Fibroblast of pulmonary artery (primary cell): ENCODE results near the gene NOP58.
"Not testable (repeated sequence)": the region's sequence is repeated elsewhere in the genome, so short reads cannot be mapped to it uniquely, and the experiment has no call there.

Source experiments
- DNase-seq: peaks from one replicate; pipeline ENCODE4 v3.0.0-alpha.2; 2010; ENCODE audit warnings: low read depth
- H3K4me3 ChIP-seq: replicated peaks from 2 replicates; pipeline ENCODE4 v1.5.1; 2011; ENCODE audit warnings: low read depth, mild to moderate bottlenecking, control low read depth, low read length, moderate library complexity
- TF ChIP-seq, protein P1 (sequence below): IDR thresholded peaks from 2 replicates; pipeline ENCODE4 v1.5.1; 2011; ENCODE audit warnings: mild to moderate bottlenecking, control low read depth, low read length, inconsistent platforms; ENCODE audit errors: missing control alignments

NOP58 gene

DNA sequence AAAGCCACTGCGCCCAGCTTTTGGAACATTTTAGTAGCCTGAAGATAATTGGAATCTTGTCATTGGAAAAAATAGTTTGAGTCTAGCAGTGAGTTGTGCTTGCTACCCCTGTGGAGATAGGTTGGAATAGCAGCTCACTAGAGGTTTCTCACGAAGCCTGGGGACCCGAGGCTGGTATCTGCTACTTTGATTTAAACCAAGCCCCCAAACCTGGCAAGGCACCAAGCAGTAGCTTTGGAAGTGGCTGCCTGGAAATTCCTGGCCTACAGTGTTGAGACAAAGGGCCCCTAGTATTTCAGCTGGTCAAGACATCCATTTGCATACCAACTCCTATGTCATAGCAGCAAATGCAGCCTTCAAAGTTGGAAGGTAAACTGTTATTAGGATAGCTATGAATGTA, 42.1 kb downstream of the NOP58 start:
- peak; percentile 24 for DNase-seq
- H3K4me3 ChIP-seq = no peak overlapping the region
- TF ChIP-seq, protein P1, sequence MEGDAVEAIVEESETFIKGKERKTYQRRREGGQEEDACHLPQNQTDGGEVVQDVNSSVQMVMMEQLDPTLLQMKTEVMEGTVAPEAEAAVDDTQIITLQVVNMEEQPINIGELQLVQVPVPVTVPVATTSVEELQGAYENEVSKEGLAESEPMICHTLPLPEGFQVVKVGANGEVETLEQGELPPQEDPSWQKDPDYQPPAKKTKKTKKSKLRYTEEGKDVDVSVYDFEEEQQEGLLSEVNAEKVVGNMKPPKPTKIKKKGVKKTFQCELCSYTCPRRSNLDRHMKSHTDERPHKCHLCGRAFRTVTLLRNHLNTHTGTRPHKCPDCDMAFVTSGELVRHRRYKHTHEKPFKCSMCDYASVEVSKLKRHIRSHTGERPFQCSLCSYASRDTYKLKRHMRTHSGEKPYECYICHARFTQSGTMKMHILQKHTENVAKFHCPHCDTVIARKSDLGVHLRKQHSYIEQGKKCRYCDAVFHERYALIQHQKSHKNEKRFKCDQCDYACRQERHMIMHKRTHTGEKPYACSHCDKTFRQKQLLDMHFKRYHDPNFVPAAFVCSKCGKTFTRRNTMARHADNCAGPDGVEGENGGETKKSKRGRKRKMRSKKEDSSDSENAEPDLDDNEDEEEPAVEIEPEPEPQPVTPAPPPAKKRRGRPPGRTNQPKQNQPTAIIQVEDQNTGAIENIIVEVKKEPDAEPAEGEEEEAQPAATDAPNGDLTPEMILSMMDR = peak; percentile 1

DNA sequence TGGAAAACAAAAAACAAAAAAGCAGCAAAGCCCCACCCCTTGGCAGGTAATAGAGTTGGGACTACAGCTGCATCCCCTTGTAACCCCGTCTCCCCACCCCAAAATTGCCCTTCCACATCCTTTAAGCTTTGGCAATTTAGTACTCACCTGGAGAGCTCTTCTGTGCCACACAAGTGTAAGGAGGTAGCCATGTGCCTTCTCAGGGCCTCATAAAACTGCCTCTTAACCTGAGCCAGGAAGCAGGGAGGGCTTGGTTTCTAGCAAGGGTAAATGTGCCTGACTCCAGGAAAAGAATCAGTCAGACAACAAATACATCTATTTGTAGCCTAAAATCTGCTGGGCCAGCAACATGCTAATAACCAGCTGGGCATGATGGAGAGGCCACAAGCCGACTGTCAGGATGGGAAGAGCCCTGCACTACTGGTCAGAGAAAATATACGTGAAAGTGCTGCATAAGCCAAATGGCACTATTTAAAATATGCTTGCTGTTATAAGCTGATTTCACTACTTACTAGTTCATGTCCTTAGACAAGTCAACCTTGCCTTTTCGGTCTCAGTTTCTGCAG, 46.3 kb downstream of the NOP58 start:
- TF ChIP-seq, protein P1 = no peak
- DNase-seq = no peak
- H3K4me3 ChIP-seq = no peak overlapping the region

DNA sequence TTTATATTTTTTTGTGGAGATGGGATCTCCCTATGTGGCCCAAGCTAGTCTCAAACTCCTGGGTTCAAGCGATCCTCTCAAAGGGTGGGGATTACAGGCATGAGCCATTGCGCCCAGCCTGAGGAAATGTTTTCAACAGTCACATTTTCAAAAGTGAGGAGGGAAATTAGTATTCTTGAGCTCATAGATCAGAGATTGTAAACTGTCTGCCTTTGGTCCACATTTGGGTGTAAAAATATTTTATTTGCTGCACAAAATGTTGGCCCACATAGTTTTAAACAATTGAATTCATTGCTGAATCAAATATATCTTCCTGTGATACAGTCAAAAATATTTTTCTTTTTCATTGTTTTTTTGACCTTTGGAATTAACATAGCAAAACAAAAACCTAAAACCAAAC, 48.6 kb downstream of the NOP58 start:
- TF ChIP-seq, protein P1 = no peak
- DNase-seq = no peak
- H3K4me3 ChIP-seq = no peak overlapping the region

DNA sequence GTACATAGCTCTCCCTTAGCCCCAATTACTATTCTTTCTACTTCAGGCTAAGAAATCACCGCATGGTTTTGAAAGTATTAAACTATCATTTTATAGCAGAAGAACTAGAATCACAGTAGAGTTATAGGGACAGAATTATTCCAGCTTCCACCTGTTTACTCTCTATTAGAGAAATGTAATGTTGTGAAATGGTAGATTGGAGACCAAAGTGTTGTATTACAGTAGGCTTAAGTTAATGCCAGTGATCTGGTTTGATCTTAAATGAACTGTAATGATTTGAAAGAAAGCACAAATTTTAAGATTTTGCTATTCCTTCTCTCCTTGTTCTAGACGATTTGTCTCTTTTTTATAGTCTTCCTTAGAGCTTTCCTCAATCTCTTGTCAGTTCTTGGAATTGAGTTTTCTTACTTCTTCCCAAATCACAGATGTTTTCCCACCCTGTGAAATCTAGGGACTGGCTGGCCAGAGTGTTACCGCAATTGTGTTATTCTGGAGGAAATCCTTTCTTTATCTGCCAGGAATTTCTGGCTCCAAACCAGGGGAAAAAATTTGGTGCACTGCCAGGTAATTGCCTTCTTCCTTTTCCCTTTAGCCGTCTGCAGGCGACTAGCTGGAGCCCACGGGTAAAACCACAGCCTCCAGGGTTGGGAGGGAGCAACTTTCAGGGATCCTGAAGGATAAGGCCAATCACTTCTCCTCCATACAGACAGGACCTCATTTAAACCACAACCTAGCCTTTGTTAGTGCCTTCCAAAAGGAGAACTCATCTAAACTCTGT, 51.7 kb downstream of the NOP58 start:
- peak; percentile 97 for DNase-seq
- no peak overlapping the region for H3K4me3 ChIP-seq

DNA sequence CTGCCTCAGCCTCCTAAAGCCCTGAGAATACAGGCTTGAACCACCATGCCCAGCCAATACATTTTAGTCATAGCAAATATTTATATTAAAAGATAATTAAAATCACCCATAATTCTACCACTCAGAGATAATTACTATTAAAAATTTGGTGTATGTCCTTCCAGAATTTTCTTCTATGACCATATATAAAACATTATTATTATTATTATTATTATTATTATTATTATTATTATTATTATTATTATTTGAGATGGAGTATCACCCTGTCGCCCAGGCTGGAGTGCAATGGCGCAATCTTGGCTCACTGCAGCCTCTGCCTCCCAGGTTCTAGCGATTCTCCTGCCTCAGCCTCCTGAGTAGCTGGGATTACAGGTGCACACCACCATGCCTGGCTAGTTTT, 54.8 kb downstream of the NOP58 start:
- not testable (repeated sequence) for DNase-seq

More for the DNA sequence above, 51.7 kb downstream of the NOP58 start:
- TF ChIP-seq, protein P1 = no peak

DNA sequence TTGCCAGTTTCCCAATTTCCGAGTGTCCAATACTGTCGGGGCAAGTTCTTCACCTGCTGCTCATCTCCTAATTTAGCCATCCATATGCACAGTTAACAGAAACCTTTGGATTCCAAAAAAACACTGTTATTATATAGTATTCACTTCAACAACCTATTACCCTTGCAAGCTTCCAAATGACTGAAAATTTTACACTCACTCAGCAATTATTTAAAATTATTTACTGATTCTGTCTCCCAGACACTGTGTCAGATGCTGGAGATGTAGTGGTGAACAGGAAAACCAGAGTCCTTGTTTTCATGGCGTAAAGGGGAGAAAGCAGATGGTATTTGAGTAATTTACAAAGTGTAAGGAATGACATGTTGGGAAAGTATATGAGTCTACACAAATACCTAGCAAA, 56.9 kb downstream of the NOP58 start:
- TF ChIP-seq, protein P1 = no peak
- no peak overlapping the region for H3K4me3 ChIP-seq
- DNase-seq = no peak

More for the DNA sequence above, 54.8 kb downstream of the NOP58 start:
- not testable (repeated sequence) for H3K4me3 ChIP-seq

DNA sequence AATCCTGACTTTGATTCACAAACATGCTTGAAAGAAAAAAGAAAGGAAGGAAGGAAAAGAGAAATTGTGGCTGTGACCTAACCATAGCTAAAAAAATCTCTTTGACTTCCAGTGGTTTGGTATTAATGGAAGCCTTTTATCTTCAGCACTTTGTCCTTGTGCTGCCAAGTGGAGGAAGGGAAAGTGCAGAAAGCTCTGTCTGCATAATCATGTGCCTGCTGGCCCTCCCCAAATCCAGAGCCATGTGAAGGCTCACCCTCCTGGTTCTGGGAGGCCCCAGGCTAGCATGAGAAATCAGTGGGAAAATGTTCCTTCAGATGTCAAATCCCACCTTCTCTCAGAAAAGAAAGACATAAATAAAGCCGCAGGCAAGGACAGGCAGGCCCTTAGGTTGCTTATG, 62.3 kb downstream of the NOP58 start:
- TF ChIP-seq, protein P1 = no peak
- H3K4me3 ChIP-seq = no peak overlapping the region
- DNase-seq = peak; percentile 26
